IMR-90 (cell line): ENCODE results near the gene VASH1. TPM values are rescaled to one million over a fixed set of nuclear protein-coding genes. Genes with fewer than 3 reads are reported as not detected.

Source experiments
- ATAC-seq: fragments of 200-7000 bp; cut with Tn5 transposase; 2 replicates; pipeline ENCODE4 v1.9.1; 2020; ENCODE audit warnings: low read depth, mild to moderate bottlenecking, moderate library complexity
- BruUV-seq: library from RNA; stranded (reverse); fragments of 400-500 nt; replicated peaks from 2 replicates; lab custom pipeline; 2021; lab: Mats Ljungman, UMichigan
- CTCF ChIA-PET: fragments of 300-600 bp; formaldehyde crosslinking; extraction: SDS; loops from one replicate; lab custom pipeline; 2021; ENCODE audit warnings: antibody characterized with exemption; lab: Yijun Ruan, JAX
- POLR2A ChIA-PET: fragments of 300-600 bp; sonication (Branson Sonifier 250); formaldehyde crosslinking; loops from one replicate; lab custom pipeline; 2022; ENCODE audit warnings: antibody characterized with exemption; ENCODE audit not compliant: unreplicated experiment; lab: Charles Lee
- DNase-seq: peaks from one replicate; pipeline ENCODE4 v3.0.0; 2013
- H2AFZ ChIP-seq: replicated peaks from 2 replicates; pipeline ENCODE3; 2013; ENCODE audit warnings: low read length, mild to moderate bottlenecking; ENCODE audit not compliant: poor library complexity
- H2AK5ac ChIP-seq: 2 replicates; pipeline ENCODE4 v1.6.1; 2013; ENCODE audit warnings: low read depth, low read length, inconsistent platforms
- H2AK9ac ChIP-seq: replicated peaks from 2 replicates; pipeline ENCODE3; 2013; ENCODE audit warnings: mild to moderate bottlenecking, low read depth, low read length, moderate library complexity; ENCODE audit not compliant: poor library complexity
- H2BK120ac ChIP-seq: 2 replicates; pipeline ENCODE4 v1.6.1; 2013; ENCODE audit warnings: low read depth, low read length, inconsistent platforms
- H2BK15ac ChIP-seq: 3 replicates; pipeline ENCODE4 v1.6.1; 2013; ENCODE audit warnings: low read depth, low read length, inconsistent platforms
- H2BK20ac ChIP-seq: 2 replicates; pipeline ENCODE4 v1.6.1; 2013; ENCODE audit warnings: low read depth, mild to moderate bottlenecking, inconsistent platforms, low read length, moderate library complexity
- H2BK5ac ChIP-seq: 2 replicates; pipeline ENCODE4 v1.6.1; 2013; ENCODE audit warnings: mild to moderate bottlenecking, low read depth, low read length, inconsistent platforms; ENCODE audit not compliant: poor library complexity, severe bottlenecking
- H3K14ac ChIP-seq: replicated peaks from 2 replicates; pipeline ENCODE4 v1.6.1; 2013; ENCODE audit warnings: low read depth, low read length, inconsistent platforms
- H3K18ac ChIP-seq: 2 replicates; pipeline ENCODE4 v1.6.1; 2013; ENCODE audit warnings: low read depth, low read length, control low read depth
- H3K23ac ChIP-seq: 2 replicates; pipeline ENCODE4 v1.6.1; 2013; ENCODE audit warnings: low read depth, low read length, inconsistent platforms
- H3K27ac ChIP-seq: 2 replicates; pipeline ENCODE4 v1.5.1; 2013; ENCODE audit warnings: mild to moderate bottlenecking, control low read depth, low read length; ENCODE audit not compliant: insufficient read depth
- H3K27me3 ChIP-seq: 2 replicates; pipeline ENCODE4 v1.6.1; 2013; ENCODE audit warnings: low read length; ENCODE audit not compliant: control insufficient read depth, insufficient read depth
- H3K36me3 ChIP-seq: 2 replicates; pipeline ENCODE4 v1.6.1; 2013; ENCODE audit warnings: low read length, mixed read lengths; ENCODE audit not compliant: control insufficient read depth, insufficient read depth
- H3K4ac ChIP-seq: 2 replicates; pipeline ENCODE4 v1.6.1; 2013; ENCODE audit warnings: low read depth, low read length, inconsistent platforms
- H3K4me1 ChIP-seq: 2 replicates; pipeline ENCODE4 v1.6.1; 2013; ENCODE audit warnings: low read length, mixed read lengths; ENCODE audit not compliant: control insufficient read depth, insufficient read depth
- H3K4me2 ChIP-seq: 2 replicates; pipeline ENCODE4 v1.6.1; 2013; ENCODE audit warnings: low read depth, mild to moderate bottlenecking, control low read depth, low read length, moderate library complexity
- H3K4me3 ChIP-seq: 2 replicates; pipeline ENCODE4 v1.5.1; 2013; ENCODE audit warnings: low read depth, mild to moderate bottlenecking, control low read depth, low read length, moderate library complexity; ENCODE audit not compliant: insufficient read depth
- H3K56ac ChIP-seq: 2 replicates; pipeline ENCODE4 v1.6.1; 2013; ENCODE audit warnings: low read length, inconsistent platforms; ENCODE audit not compliant: insufficient read depth; ENCODE audit errors: extremely low read depth
- H3K79me1 ChIP-seq, 2 experiments: 2 replicates each; pipeline ENCODE4 v1.6.1; 2013; ENCODE audit warnings: low read length in 2 of 2, inconsistent platforms in 1 of 2, low read depth in 1 of 2
- H3K9ac ChIP-seq: 2 replicates; pipeline ENCODE4 v1.6.1; 2013; ENCODE audit warnings: low read depth, low read length, control low read depth
- H3K9me1 ChIP-seq: 2 replicates; pipeline ENCODE4 v1.6.1; 2013; ENCODE audit warnings: low read length, inconsistent platforms; ENCODE audit not compliant: insufficient read depth
- H3K9me3 ChIP-seq: 2 replicates; pipeline ENCODE4 v1.6.1; 2013; ENCODE audit warnings: low read length; ENCODE audit not compliant: control insufficient read depth, insufficient read depth
- H4K20me1 ChIP-seq: 2 replicates; pipeline ENCODE4 v1.6.1; 2013; ENCODE audit warnings: low read length, inconsistent platforms; ENCODE audit not compliant: insufficient read depth
- H4K5ac ChIP-seq: 2 replicates; pipeline ENCODE4 v1.6.1; 2013; ENCODE audit warnings: mild to moderate bottlenecking, low read depth, low read length, control low read depth
- H4K8ac ChIP-seq, 2 experiments: 2 replicates each; pipeline ENCODE4 v1.6.1; 2013; ENCODE audit warnings: low read depth in 2 of 2, low read length in 2 of 2, control low read depth in 1 of 2, inconsistent platforms in 1 of 2
- H4K91ac ChIP-seq: 2 replicates; pipeline ENCODE4 v1.6.1; 2013; ENCODE audit warnings: low read depth, low read length, inconsistent platforms; ENCODE audit not compliant: insufficient read depth
- CEBPB ChIP-seq: IDR thresholded peaks from 2 replicates; pipeline ENCODE4 v1.6.1; 2012; ENCODE audit warnings: low read depth, low read length, improper control_type of control experiment
- CHD1 ChIP-seq: IDR thresholded peaks from 2 replicates; pipeline ENCODE4 v1.6.1; 2012; ENCODE audit warnings: low read depth, low read length, improper control_type of control experiment
- CTCF ChIP-seq: conservative IDR thresholded peaks from 2 replicates; pipeline ENCODE4 v1.5.1; 2012; ENCODE audit warnings: mild to moderate bottlenecking, low read depth, low read length, improper control_type of control experiment
- ELK1 ChIP-seq: fragments of 150-350 bp; IDR thresholded peaks from 2 replicates; pipeline ENCODE4 v1.6.1; 2016; ENCODE audit warnings: low read depth, mild to moderate bottlenecking, low read length, moderate library complexity, borderline replicate concordance
- FOS ChIP-seq: fragments of 150-350 bp; IDR thresholded peaks from 2 replicates; pipeline ENCODE4 v1.6.1; 2016; ENCODE audit warnings: low read depth, low read length
- MAFK ChIP-seq: IDR thresholded peaks from 2 replicates; pipeline ENCODE4 v1.6.1; 2012; ENCODE audit warnings: low read depth, low read length, improper control_type of control experiment
- MXI1 ChIP-seq: IDR thresholded peaks from 2 replicates; pipeline ENCODE4 v1.6.1; 2012; ENCODE audit warnings: low read depth, mild to moderate bottlenecking, low read length, moderate library complexity, borderline replicate concordance
- NFE2L2 ChIP-seq: fragments of 150-350 bp; IDR thresholded peaks from 2 replicates; pipeline ENCODE4 v1.6.1; 2016; ENCODE audit warnings: low read depth, mild to moderate bottlenecking, low read length
- POLR2A ChIP-seq: IDR thresholded peaks from 2 replicates; pipeline ENCODE4 v1.6.1; 2012; ENCODE audit warnings: mild to moderate bottlenecking, low read depth, low read length
- RAD21 ChIP-seq: IDR thresholded peaks from 2 replicates; pipeline ENCODE4 v1.6.1; 2012; ENCODE audit warnings: low read length, improper control_type of control experiment
- RCOR1 ChIP-seq: IDR thresholded peaks from 2 replicates; pipeline ENCODE4 v1.6.1; 2012; ENCODE audit warnings: mild to moderate bottlenecking, low read length, improper control_type of control experiment; ENCODE audit not compliant: insufficient replicate concordance
- RFX5 ChIP-seq: IDR thresholded peaks from 2 replicates; pipeline ENCODE4 v1.8.0; 2012; ENCODE audit warnings: low read depth, mild to moderate bottlenecking, low read length, moderate library complexity
- SMC3 ChIP-seq: fragments of 150-350 bp; IDR thresholded peaks from 2 replicates; pipeline ENCODE4 v1.6.1; 2016; ENCODE audit warnings: low read depth, mild to moderate bottlenecking, antibody characterized with exemption, low read length, moderate library complexity
- WGBS, 2 experiments: methylation state at CpG; one replicate each; pipeline versions ENCODE4 v1.1.5 to v1.1.7; 2013; ENCODE audit warnings: missing lambda C conversion rate in 2 of 2; ENCODE audit not compliant: insufficient read length in 1 of 2; ENCODE audit errors: extremely low coverage in 2 of 2; 5-methylcytosine and 5-hydroxymethylcytosine counted together
- dilution Hi-C: fragments of 300-500 bp; cut with HindIII; formaldehyde crosslinking; loops from one replicate; pipeline ENCODE4 v1.14.3; 2018; ENCODE audit warnings: low sequenced_read_pairs; ENCODE audit not compliant: unreplicated experiment
- in situ Hi-C: fragments of 300-500 bp; cut with MboI; formaldehyde crosslinking; loops from 3 replicates; pipeline ENCODE4 v1.14.3; 2019; ENCODE audit warnings: low sequenced_read_pairs, inconsistent platforms, mixed read lengths
- intact Hi-C: fragments of 100-400 bp; cut with micrococcal nuclease; formaldehyde crosslinking; loops from 2 replicates; pipeline ENCODE4 v1.10.0; 2022
- polyA plus RNA-seq, 3 experiments: library from polyadenylated mRNA; depleted of rRNA; stranded (reverse); fragments of >200 nt; gene quantifications; 2 replicates each; pipeline ENCODE4 v1.2.3, GENCODE V29; 2012; ENCODE audit warnings: low replicate concordance in 1 of 3
- total RNA-seq: library from RNA; depleted of rRNA; stranded (reverse); fragments of >200 nt; gene quantifications from 2 replicates; pipeline ENCODE4 v1.2.3, GENCODE V29; 2012

The VASH1 gene
- total and polyA plus RNA-seq, 2 of the 4 experiments (the other 2 are of a cell fraction) = 2.0 to 9.5 TPM

- Histone ChIP-seq H3K4me3 (peak within 1 kb of the TSS; percentile 56), H3K27me3 (peaks cover 11% of the 10 kb centered on the region), H3K9me1 (peaks cover 3% of the 10 kb centered on the region; the same call in 1 of the 2 replicates), H3K79me1 (0 out of 4 replicates have a peak, but pooled peaks cover 0 to 8% of the 10 kb centered on the region in 2 experiments), H4K8ac (peak within 1 kb of the TSS; percentile 91 to 95), H2AK5ac (no peak within 1 kb of the TSS), H3K4ac (peak within 1 kb of the TSS; percentile 59), H3K56ac (peak within 1 kb of the TSS; percentile 61; the same call in 1 of the 2 replicates), H3K23ac (0 out of 2 replicates have a peak within 1 kb of the TSS, but pooled peaks have one; percentile 39), H3K18ac (no peak within 1 kb of the TSS), H3K9me3 (no peaks in the 10 kb centered on the region), H3K27ac (peak within 1 kb of the TSS; percentile 1; the same call in 1 of the 2 replicates), H3K4me2 (peak within 1 kb of the TSS; percentile 99), H4K91ac (peak within 1 kb of the TSS; percentile 65), H4K5ac (peak within 1 kb of the TSS; percentile 85), H2BK20ac (peak within 1 kb of the TSS; percentile 33; the same call in 1 of the 2 replicates), H2AFZ (peak within 1 kb of the TSS; percentile 96), H2BK120ac (no peak within 1 kb of the TSS; the same call in 1 of the 2 replicates), H2BK15ac (no peak within 1 kb of the TSS), H3K14ac (peak within 1 kb of the TSS; percentile 62), H3K4me1 (no peaks in the 10 kb centered on the region), H3K36me3 (peaks cover 1% of the 10 kb centered on the region), H4K20me1 (no peaks in the 10 kb centered on the region), H2BK5ac (no peak within 1 kb of the TSS), H3K9ac (peak within 1 kb of the TSS; percentile 30), H2AK9ac (peak within 1 kb of the TSS; percentile 89)
- DNase-seq (peak; percentile 88), ATAC-seq (peak; percentile 92)
- in situ Hi-C loops = no loop called here
- dilution Hi-C loops = no loop called here
- BruUV-seq = no TSS peak
- ChIA-PET CTCF (interaction anchor here (0.6 kb wide), 1 partner anchor 1694 kb away, joined by 3 read pairs; no protein-coding TSS in a partner anchor), POLR2A (no interaction called here)
- 11% methylated on average over 32 of the region's 69 CpGs; no CpG with 5 or more reads in 1 of the 2 experiments for WGBS, 2 experiments
- intact Hi-C loops = no loop called here
- no peak for TF ChIP-seq CHD1
- TF ChIP-seq RCOR1 = no peak
- TF ChIP-seq SMC3 = no peak
- TF ChIP-seq FOS = peak; percentile 72
- no peak for TF ChIP-seq MAFK
- TF ChIP-seq RAD21 = no peak
- no peak for TF ChIP-seq CEBPB
- peak; percentile 87; the same call in 1 of the 2 replicates for TF ChIP-seq MXI1
- TF ChIP-seq RFX5 = no peak
- TF ChIP-seq CTCF = no peak
- no peak for TF ChIP-seq NFE2L2
- no peak; the same call in 1 of the 2 replicates for TF ChIP-seq POLR2A
- no peak for TF ChIP-seq ELK1
Observed at GRCh38 chr14:76812422-76813383, 51.4 kb downstream of the VASH1 start, which contains the start of gene ANGEL1. Gene ANGEL1 (minus strand): TSS chr14:76812882. CDS start chr14:76812827, 55 bp downstream.
